GM12874 (cell line): ENCODE measurements around the gene TPP1.

Experiments
- TF ChIP-seq, protein P1 (sequence below): IDR thresholded peaks from 2 replicates; pipeline ENCODE4 v1.5.1; 2011; ENCODE audit warnings: low read depth, mild to moderate bottlenecking, control low read depth, low read length, moderate library complexity; ENCODE audit not compliant: insufficient read depth

TPP1 gene

DNA sequence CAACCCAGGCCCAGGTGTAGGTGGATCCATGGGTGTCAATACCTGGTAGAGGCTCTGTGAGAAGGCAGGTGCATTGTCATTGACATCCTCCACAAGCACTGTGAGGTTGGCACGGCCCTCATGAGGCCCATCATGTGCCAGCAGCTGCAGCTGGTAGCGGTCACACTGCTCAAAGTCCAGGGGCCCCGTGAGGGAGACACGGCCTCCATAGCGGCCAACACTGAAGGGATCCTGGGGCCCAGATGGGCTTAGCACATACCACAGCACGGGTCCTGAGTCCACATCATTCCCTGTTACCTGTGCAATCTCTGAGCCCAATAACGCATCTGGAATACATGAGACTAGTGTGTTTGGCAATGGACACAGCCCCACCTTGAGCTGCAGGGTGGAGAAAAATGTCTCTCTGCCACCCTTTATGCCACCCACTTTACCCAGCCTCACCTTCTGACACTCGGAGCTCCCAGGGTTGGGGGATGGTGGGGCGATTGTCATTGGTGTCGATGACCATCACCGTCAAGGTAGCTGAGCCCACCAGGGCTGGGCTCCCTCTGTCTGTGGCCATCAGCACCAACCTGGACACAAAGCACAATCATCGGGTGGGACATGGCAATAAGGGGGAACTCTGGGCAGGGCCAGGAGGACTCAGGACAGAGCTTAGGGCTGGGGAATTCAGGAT lies 6.1 kb upstream of the TPP1 start:
- TF ChIP-seq, protein P1, sequence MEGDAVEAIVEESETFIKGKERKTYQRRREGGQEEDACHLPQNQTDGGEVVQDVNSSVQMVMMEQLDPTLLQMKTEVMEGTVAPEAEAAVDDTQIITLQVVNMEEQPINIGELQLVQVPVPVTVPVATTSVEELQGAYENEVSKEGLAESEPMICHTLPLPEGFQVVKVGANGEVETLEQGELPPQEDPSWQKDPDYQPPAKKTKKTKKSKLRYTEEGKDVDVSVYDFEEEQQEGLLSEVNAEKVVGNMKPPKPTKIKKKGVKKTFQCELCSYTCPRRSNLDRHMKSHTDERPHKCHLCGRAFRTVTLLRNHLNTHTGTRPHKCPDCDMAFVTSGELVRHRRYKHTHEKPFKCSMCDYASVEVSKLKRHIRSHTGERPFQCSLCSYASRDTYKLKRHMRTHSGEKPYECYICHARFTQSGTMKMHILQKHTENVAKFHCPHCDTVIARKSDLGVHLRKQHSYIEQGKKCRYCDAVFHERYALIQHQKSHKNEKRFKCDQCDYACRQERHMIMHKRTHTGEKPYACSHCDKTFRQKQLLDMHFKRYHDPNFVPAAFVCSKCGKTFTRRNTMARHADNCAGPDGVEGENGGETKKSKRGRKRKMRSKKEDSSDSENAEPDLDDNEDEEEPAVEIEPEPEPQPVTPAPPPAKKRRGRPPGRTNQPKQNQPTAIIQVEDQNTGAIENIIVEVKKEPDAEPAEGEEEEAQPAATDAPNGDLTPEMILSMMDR = no peak

DNA sequence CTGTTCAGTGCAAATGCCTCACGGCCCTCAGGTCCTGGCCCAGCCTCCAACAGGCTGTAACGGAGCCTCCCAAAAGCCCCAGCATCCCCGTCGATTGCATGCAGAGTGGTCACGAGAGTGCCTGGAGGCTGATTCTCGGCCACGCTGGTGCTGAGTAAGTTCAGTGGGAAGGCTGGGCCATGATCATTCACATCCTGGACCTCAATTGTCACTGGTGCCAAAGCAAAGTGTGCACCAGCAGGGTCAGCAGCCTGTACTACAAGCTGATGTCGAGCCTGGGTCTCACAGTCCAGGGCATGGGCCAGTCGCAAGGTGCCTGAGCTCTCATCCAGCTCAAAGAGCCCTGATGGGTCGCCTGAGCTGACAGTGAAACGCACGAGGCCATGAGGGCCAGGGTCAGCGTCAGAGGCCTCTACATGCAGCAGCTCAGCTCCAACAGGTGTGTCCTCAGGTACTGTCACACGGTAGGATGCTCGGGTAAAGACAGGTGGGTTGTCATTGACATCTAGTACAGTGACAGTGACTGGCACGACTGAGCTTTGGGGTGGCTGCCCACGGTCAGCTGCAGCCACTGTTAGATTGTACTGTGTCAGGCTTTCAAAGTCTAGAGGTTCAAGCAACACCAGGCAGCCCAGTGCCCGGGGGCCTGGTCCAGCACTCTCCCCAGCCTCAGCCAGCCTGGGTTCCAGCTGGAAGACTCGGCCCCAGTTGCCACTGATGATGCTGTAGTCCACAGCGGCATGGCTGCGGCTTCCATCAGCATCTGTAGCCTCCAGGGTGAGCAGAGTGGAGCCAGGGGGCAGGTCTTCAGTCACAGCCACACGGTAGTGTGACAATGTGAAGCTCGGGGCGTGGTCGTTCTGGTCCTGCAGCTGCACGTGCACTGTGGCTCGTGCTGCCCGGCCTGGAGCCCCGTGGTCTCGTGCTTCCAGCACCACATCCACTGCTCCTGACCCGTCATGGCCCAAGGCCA lies 4.5 kb upstream of the TPP1 start:
- TF ChIP-seq, protein P1 = no peak

DNA sequence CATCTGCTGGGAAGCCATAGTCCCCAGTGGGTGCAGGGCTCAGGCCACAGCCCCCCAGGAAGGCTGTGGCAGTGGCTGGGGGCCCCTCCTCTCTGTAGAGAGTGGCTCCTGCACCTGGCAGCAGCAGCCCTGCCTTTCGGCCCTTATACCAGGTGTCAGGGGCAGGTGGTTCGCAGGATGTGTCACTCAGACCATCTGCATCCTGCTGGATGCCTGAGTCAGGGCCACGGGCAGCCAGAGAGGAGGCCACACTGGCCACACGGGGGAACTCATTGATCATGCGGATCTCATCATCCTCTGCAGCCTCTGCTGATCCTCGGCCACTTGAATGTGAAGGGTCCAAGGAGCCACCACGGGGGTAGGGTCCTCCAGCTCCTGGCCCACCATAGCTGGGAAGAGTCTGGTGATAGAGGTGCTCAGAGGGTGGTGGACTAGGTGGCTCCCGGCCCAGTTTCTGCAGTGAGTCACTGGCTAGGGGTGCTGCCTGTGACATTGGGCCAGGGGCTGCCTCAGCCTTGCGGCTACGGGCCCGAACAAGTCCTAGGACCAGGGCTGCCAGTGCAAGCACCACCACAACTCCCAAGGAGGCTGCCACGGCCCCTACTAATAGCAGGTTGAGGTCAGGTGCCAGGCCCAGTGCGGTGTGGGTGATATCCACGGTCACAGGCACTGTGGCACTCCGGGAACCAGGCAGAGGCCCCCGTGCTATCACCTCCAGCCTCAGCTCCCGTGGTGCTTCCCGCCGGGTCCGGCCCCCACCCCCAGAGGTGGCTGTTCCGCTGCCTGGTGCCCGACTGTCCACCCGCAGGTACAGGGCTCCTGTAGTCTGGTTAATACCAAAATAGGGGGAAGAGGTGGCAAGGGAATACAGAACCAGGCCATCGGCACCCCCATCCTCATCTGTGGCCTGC lies 3.3 kb upstream of the TPP1 start:
- TF ChIP-seq, protein P1 = no peak

DNA sequence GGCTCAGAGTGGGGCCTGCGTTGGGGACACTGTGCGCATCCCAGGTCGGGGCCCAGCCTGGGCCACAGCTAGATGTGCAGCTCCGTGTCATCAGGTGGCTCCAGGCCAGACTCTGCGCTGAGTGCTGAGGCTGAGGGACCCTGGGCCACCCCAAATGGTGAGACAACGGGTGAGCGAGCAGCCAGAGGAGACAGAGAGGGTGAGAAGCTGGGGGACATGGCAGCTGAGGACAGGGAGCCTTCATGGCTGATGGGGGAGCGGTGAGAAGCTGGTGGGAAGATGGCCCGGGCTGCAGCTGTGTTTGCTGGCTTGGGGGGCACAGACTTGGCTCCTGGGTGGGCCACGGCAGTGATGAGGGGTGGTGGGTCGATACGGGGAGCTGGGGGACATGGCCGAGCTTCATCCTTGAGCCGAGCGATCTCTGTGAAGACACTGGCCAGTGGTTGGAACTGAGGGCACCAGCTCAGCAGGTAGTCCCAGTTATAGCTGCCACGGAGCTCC lies 2.5 kb upstream of the TPP1 start:
- TF ChIP-seq, protein P1 = no peak

DNA sequence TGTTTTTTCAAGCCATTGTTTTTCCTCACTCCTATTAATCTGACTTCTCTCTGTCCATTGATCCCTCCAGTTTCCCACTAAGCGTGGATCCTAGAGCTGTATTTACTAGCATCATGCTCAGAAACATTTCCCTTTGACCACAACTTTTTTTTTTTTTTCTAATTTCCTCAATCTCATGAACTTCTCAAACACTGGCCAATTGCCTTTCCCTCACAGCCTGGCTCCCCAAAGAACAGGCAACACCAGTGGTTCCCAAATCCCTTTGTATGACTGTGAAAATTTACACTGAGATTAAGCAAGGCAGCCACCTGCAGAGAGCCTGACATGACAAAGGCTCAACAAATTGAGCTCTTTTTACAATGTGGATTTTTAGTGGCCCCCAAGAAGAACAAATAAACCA lies 1.4 kb upstream of the TPP1 start:
- TF ChIP-seq, protein P1 = no peak

DNA sequence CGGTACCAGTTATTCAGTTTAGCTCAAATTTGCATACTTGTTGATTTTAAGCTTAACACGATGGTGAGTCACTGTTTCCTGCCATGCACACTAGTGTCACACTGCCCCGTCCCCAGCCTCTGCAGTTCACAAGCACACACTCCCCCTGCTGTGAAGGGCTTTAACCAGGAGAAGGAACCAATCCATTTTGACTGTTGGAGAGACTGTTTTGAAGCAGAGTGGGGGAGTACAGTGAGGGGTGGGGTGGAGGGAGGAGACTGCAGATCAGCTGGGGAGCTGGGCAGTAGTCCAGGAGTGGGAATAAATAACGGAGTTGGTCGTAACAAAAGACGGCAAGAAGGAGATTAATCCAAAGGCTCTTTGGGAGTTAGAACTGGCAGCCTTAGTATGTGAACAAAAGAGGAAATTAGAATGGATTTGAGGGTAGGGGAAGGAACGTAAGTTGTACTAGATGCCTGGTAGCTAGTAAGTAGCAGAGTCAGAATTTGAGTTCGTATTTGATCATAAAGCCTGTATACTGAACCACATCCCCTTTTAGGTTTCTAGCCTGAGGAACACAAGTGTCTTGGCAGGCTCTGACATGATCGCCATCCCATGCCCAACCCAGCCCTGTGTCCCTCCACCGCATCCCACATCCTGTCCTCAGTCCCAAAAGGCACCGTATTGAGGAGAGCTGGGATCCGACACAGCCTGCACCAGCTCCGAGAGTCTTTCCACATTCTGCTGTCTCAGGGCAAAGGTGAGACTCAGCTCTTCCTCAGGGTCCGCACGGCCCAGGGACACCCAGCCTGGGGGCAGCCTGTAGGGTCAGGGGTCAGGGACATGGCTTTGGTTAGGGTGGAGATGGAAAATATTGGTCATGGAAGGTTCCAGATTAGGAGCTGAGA lies 862 bp downstream of the TPP1 start:
- TF ChIP-seq, protein P1 = no peak
